ENCODE measurements around the gene BTD. TPM values are rescaled to one million over a fixed set of nuclear protein-coding genes. Genes with fewer than 3 reads are reported as not detected.

BTD gene
- total RNA-seq, 1 experiment from 2014 or later: 7.7 TPM

- intact Hi-C loops (cut with micrococcal nuclease; ENCODE audit: unreplicated experiment): loop anchor here (1.0 to 10.0 kb wide), 3 partner anchors 130 to 355 kb away; partner anchors contain the start of genes EAF1 and METTL6
- BruUV-seq (replicated peaks): no TSS peak
- Mint-ChIP-seq H3K36me3 (ENCODE audit: insufficient read depth, unreplicated experiment) (no peaks in the 10 kb centered on the region), H3K27me3 (ENCODE audit: unreplicated experiment) (no peaks in the 10 kb centered on the region), H3K4me3 (ENCODE audit: low read depth, unreplicated experiment) (no peak overlapping the region), H3K9me3 (ENCODE audit: low read depth, unreplicated experiment) (no peaks in the 10 kb centered on the region), H3K4me1 (ENCODE audit: low read depth, unreplicated experiment) (no peaks in the 10 kb centered on the region), H3K27ac (ENCODE audit: unreplicated experiment) (no peak overlapping the region)
- CTCF ChIA-PET: interaction anchor here (0.5 to 0.6 kb wide), 2 partner anchors 9 to 74 kb away, joined by 3 read pairs; no protein-coding TSS in a partner anchor
- peak; percentile 75 for DNase-seq
- peak; percentile 38 for TF ChIP-seq CTCF (IDR thresholded peaks at IDR 0.05; ENCODE audit: unreplicated experiment)
Observed at GRCh38 chr3:15557511-15557946, 44.0 kb upstream of the BTD start.

DNA sequence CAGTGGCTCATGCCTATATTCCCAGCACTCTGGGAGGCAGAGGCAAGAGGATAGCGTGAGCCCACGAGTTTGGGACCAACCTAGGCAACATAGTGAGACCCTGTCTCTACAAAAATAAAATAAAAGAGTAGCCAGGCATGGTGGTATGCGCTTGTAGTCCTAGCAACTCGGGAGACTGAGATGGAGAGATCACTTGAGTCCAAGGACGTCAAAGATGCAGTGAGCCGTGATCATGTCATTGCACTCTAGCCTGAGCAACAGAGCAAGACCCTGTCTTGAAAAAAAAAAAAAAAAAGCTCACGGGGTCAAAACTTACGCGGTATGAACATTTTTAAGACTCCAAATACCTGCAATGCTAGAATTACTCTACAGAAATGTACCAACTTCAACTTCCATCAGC lies 43.0 kb upstream of the BTD start:
- Mint-ChIP-seq H3K36me3 (ENCODE audit: insufficient read depth, unreplicated experiment) (no peaks in the 10 kb centered on the region), H3K27me3 (ENCODE audit: unreplicated experiment) (no peaks in the 10 kb centered on the region), H3K4me1 (ENCODE audit: low read depth, unreplicated experiment) (no peaks in the 10 kb centered on the region), H3K4me3 (ENCODE audit: low read depth, unreplicated experiment) (no peak overlapping the region), H3K9me3 (ENCODE audit: low read depth, unreplicated experiment) (no peaks in the 10 kb centered on the region), H3K27ac (ENCODE audit: unreplicated experiment) (no peak overlapping the region)
- intact Hi-C loops (cut with micrococcal nuclease; ENCODE audit: unreplicated experiment): loop anchor here (5.0 to 10.0 kb wide), 2 partner anchors 131 to 314 kb away; partner anchors contain the start of genes EAF1 and METTL6
- no TSS peak for BruUV-seq (replicated peaks)
- no peak for TF ChIP-seq CTCF (IDR thresholded peaks at IDR 0.05; ENCODE audit: unreplicated experiment)
- DNase-seq: no peak
- CTCF ChIA-PET: no interaction called here

- H3K4me3 Mint-ChIP-seq (ENCODE audit: low read depth, unreplicated experiment): no peak overlapping the region
- no peaks in the 10 kb centered on the region for H3K27me3 Mint-ChIP-seq (ENCODE audit: unreplicated experiment)
- no peak for DNase-seq
- H3K27ac Mint-ChIP-seq (ENCODE audit: unreplicated experiment): no peak overlapping the region
- no peak for TF ChIP-seq CTCF (IDR thresholded peaks at IDR 0.05; ENCODE audit: unreplicated experiment)
- no peaks in the 10 kb centered on the region for H3K4me1 Mint-ChIP-seq (ENCODE audit: low read depth, unreplicated experiment)
- peaks cover 12% of the 10 kb centered on the region for H3K36me3 Mint-ChIP-seq (ENCODE audit: insufficient read depth, unreplicated experiment)
- CTCF ChIA-PET: interaction anchor here (0.9 kb wide), 1 partner anchor 9 kb away, joined by 3 read pairs; no protein-coding TSS in a partner anchor
- BruUV-seq (replicated peaks): no TSS peak
- H3K9me3 Mint-ChIP-seq (ENCODE audit: low read depth, unreplicated experiment): no peaks in the 10 kb centered on the region
- intact Hi-C loops (cut with micrococcal nuclease; ENCODE audit: unreplicated experiment): no loop called here
Observed at GRCh38 chr3:15562560-15562959, 39.0 kb upstream of the BTD start.

GRCh38 chr3:15563190-15563589 lies 38.4 kb upstream of the BTD start:
- no peak for DNase-seq
- CTCF ChIA-PET: interaction anchor here (0.9 kb wide), 1 partner anchor 8 kb away, joined by 3 read pairs; no protein-coding TSS in a partner anchor
- TF ChIP-seq CTCF (IDR thresholded peaks at IDR 0.05; ENCODE audit: unreplicated experiment): no peak
- Mint-ChIP-seq H3K4me3 (ENCODE audit: low read depth, unreplicated experiment) (no peak overlapping the region), H3K27ac (ENCODE audit: unreplicated experiment) (no peak overlapping the region), H3K9me3 (ENCODE audit: low read depth, unreplicated experiment) (no peaks in the 10 kb centered on the region), H3K36me3 (ENCODE audit: insufficient read depth, unreplicated experiment) (peaks cover 13% of the 10 kb centered on the region), H3K4me1 (ENCODE audit: low read depth, unreplicated experiment) (no peaks in the 10 kb centered on the region), H3K27me3 (ENCODE audit: unreplicated experiment) (no peaks in the 10 kb centered on the region)
- intact Hi-C loops (cut with micrococcal nuclease; ENCODE audit: unreplicated experiment): no loop called here
- no TSS peak for BruUV-seq (replicated peaks)
